ENCODE results near the gene MLF2.

The MLF2 gene, protein sequence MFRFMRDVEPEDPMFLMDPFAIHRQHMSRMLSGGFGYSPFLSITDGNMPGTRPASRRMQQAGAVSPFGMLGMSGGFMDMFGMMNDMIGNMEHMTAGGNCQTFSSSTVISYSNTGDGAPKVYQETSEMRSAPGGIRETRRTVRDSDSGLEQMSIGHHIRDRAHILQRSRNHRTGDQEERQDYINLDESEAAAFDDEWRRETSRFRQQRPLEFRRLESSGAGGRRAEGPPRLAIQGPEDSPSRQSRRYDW

DNA sequence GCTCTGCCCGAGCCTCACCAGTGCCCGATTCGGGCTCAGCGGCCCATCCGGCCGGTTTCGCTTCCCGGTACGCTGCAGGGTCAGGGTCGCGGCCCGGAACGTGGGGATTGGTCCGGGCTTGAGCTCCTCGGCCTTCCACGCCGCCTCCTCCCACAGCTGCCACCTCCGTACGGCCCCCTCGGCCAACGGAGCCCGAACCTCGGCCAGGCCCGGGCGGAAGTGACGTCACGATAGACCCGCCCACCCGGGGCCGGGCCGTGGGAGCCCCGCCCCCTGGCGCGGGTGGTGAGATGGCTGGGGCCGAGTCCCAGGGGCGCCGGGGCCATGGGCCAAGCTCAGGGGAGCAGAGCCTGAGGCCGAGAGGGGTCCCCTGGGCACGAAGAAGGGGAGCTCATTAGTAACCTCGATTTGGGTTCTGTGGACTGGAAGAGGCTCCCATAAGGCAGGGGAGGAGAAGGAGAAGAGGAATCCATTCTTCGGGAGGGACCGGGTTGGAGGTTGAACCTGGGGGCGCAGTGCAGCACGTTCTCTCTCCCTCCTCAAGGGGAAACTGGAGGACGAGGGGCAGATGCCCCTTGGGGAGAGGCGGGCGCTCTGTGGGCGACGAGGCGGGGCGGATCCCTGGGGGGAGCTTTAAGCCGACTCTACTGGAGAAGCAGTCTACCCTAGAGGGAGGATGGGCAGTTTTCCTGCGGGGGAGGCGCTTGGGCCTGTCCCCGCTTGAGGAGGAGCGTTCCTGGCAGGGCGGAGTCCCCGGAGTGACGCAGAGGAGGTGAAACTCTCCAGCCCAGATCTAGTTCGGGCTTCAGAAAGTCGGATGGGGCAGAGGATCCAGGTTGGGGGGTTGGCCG, at the start of gene MLF2:
Gene MLF2, minus strand, starts transcription at position 221 of the 851 bp plus-strand sequence. CDS start 807 bp downstream, outside the sequence.
- Mint-ChIP-seq H3K27me3 (peaks cover 5 to 13% of the 10 kb centered on the region in 2 donors), H3K27ac (peak within 1 kb of the TSS; percentile 100), H3K4me1 (peaks cover 30 to 45% of the 10 kb centered on the region in 2 donors), H3K4me3 (peak within 1 kb of the TSS; percentile 90 to 97), H3K9me3 (no peaks in the 10 kb centered on the region), H3K36me3 (peaks cover 14 to 37% of the 10 kb centered on the region in 2 donors)
- ATAC-seq (replicated peaks) (peak; percentile 87 to 89), DNase-seq (peak; percentile 99)

DNA sequence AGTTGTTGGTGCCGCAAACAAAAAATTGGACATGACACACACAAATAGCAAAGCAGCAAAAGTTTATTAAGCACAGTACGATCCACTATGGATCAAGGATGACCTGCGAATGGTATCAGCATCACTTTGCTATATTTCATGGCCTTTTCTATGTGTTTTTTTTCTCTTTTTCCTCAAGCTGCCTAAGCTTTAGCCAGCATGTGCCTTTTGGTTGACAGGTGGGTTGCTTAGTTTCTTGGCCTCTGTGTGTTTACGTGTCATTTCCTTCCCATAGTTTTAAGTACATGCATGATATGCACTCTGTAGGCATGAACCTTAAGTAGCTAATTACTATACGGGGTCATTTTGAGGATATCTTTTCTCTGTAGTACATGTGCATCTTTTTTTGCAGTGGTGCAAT, 46.2 kb upstream of the MLF2 start:
- H3K4me3 Mint-ChIP-seq = no peak overlapping the region
- H3K36me3 Mint-ChIP-seq = no peaks in the 10 kb centered on the region
- H3K9me3 Mint-ChIP-seq = no peaks in the 10 kb centered on the region
- peaks cover 45 to 58% of the 10 kb centered on the region in 2 donors for H3K27me3 Mint-ChIP-seq
- ATAC-seq (replicated peaks) = no peak
- DNase-seq = no peak
- no peak overlapping the region for H3K27ac Mint-ChIP-seq
- H3K4me1 Mint-ChIP-seq = no peaks in the 10 kb centered on the region

DNA sequence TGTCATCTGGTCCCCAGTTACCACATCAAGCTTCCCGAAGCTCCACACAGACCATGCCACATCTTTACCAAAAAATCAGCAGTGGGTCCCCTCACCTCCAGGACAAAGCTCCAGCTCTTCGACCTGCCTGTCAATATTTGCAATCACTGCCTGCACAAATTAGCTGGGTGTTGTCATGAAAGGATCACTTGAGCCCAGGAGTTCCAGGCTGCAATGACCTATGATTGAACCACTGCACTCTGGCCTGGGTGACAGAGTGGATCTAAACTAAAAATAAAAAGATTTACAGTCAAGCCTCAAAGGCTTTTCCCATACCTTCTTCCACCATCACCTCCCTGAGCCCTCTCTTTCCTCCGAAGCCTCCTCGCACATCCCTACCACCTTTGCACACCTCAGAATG, 43.6 kb upstream of the MLF2 start:
- Mint-ChIP-seq H3K27ac (no peak overlapping the region), H3K36me3 (no peaks in the 10 kb centered on the region), H3K27me3 (peaks cover 49 to 50% of the 10 kb centered on the region in 2 donors), H3K9me3 (no peaks in the 10 kb centered on the region), H3K4me1 (peaks cover 18 to 21% of the 10 kb centered on the region in 2 donors), H3K4me3 (no peak overlapping the region)
- ATAC-seq (replicated peaks) (no peak), DNase-seq (no peak)

DNA sequence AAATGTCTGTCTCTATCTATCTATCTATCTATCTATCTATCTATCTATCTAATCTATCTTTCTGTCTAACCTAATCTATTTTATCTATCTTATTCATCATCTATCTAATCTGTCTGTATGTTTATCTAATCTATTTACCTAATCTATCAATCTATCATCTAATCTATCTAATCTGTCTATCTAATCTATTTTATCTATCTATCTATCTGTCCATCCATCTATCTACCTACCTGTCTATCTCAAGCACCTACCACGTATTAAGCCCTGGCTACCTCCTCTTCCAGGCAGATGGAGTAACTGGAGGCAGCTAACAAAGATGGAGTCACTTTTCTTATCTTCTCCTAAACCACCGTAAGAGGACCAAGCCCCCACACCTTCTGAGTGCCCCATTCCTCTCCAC, 42.1 kb upstream of the MLF2 start:
- Mint-ChIP-seq H3K27me3 (peaks cover 49 to 50% of the 10 kb centered on the region in 2 donors), H3K4me1 (peaks cover 18 to 22% of the 10 kb centered on the region in 2 donors), H3K27ac (no peak overlapping the region), H3K4me3 (no peak overlapping the region), H3K36me3 (no peaks in the 10 kb centered on the region), H3K9me3 (no peaks in the 10 kb centered on the region)
- DNase-seq (no peak), ATAC-seq (replicated peaks) (no peak)

DNA sequence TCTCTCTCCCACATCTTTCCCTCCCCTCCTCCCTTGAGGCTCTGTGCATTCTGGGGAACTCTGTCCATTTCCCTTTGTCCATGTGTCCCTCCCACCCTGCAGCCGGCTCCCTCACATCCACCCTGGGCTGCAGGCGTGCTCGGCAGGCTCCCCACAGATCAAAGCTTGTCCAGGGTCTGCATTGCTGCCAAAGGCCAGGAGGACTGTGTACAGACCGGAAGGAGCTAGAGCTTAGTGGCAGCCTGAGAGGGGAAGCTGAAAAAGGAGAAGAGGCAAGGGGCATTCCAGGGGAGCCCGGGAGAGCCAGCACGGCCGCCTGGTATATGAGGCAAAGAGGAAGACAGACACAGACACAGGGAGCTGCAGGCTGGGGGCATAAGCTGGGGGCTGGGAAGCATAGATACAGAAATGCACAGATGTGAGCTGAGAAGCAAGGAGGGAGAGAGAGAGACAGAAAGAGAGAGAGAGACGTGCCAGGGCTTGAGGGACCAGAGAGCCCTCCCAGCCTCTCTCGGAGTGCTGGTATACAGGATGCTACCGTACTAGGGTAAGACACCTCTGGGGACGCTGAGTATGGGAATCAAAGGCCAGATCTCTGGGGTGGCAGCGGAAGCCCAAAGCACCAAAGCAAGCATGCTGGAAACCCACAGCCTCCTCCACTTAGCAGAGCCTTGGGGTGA, 39.7 kb upstream of the MLF2 start:
- peak; percentile 80 to 92 for ATAC-seq (replicated peaks)
- Mint-ChIP-seq H3K27ac (peak overlapping the region; percentile 84), H3K27me3 (peaks cover 41 to 47% of the 10 kb centered on the region in 2 donors), H3K4me3 (peak overlapping the region; percentile 15 to 70), H3K9me3 (no peaks in the 10 kb centered on the region), H3K4me1 (peaks cover 25 to 29% of the 10 kb centered on the region in 2 donors), H3K36me3 (no peaks in the 10 kb centered on the region)
- peak; percentile 31 for DNase-seq

DNA sequence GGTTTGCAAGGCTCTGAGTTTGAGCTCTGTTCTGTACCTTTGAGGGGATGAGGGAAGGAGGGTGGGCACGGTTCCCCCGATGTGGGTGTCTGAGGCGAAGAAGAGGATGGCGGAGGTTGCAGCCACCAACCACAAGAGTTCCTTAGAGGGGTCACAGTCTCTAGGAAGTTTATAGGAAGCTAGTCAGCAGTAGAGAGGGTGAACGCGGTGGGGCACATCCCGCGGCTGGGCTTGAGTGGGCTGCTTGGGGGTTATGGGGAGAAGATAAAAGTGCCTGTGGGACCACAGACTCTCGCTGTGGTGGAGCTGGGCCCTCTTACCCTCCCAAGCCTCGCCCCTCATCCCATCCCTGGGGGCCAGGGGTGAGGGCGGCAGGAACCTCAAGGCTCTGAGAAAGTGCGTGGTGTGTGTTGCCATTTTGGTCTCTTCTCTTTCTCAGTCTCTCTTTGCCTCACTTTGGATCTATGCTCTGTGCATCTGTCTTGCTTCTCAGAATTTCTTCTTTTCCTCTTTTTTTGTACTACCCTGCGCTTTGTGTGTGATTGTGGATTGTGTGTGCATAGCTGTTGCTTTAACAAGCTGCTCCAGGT, 39.1 kb upstream of the MLF2 start:
- H3K36me3 Mint-ChIP-seq = no peaks in the 10 kb centered on the region
- peaks cover 25 to 29% of the 10 kb centered on the region in 2 donors for H3K4me1 Mint-ChIP-seq
- H3K27me3 Mint-ChIP-seq = peaks cover 35 to 41% of the 10 kb centered on the region in 2 donors
- H3K27ac Mint-ChIP-seq = peak overlapping the region; percentile 84
- H3K9me3 Mint-ChIP-seq = no peaks in the 10 kb centered on the region
- peak overlapping the region; percentile 15 to 70 for H3K4me3 Mint-ChIP-seq
- DNase-seq = no peak
- ATAC-seq (replicated peaks) = peak; percentile 61 to 74

DNA sequence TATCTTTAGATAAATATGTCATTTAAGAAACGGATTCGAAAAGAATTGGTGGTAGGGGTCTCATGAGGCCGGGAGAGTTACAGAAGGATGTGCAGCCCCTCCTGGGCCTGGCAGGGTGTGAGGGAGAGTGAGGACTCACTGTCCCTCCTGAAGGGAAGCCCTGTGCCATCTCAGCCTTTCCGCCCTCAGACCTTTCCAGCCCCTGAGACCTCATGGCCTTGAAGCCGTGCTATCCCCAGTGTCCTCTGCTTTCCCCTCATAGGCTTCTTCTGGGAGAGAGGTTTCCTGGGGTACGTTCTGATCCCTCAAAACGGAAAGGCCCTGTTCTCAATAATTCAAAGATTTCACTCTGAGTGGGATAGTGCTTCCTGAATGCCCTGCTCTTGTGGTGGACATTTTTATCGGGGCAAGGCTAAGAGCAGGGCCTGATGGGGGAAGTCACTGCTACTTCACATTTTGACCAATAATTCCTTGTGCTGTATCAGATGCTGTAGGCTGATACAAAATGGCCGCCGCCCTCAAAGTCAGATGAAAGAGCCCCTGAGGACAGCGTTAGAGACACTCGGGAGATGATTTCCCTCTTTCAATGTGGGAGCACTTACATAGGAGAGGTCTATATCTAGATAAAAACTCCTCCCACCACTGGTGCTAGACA, 37.7 kb upstream of the MLF2 start:
- ATAC-seq (replicated peaks) (no peak), DNase-seq (no peak)
- peaks cover 29 to 34% of the 10 kb centered on the region in 2 donors for H3K4me1 Mint-ChIP-seq
- H3K4me3 Mint-ChIP-seq = no peak overlapping the region
- peaks cover 29 to 36% of the 10 kb centered on the region in 2 donors for H3K27me3 Mint-ChIP-seq
- no peak overlapping the region for H3K27ac Mint-ChIP-seq
- H3K36me3 Mint-ChIP-seq = no peaks in the 10 kb centered on the region
- no peaks in the 10 kb centered on the region for H3K9me3 Mint-ChIP-seq

DNA sequence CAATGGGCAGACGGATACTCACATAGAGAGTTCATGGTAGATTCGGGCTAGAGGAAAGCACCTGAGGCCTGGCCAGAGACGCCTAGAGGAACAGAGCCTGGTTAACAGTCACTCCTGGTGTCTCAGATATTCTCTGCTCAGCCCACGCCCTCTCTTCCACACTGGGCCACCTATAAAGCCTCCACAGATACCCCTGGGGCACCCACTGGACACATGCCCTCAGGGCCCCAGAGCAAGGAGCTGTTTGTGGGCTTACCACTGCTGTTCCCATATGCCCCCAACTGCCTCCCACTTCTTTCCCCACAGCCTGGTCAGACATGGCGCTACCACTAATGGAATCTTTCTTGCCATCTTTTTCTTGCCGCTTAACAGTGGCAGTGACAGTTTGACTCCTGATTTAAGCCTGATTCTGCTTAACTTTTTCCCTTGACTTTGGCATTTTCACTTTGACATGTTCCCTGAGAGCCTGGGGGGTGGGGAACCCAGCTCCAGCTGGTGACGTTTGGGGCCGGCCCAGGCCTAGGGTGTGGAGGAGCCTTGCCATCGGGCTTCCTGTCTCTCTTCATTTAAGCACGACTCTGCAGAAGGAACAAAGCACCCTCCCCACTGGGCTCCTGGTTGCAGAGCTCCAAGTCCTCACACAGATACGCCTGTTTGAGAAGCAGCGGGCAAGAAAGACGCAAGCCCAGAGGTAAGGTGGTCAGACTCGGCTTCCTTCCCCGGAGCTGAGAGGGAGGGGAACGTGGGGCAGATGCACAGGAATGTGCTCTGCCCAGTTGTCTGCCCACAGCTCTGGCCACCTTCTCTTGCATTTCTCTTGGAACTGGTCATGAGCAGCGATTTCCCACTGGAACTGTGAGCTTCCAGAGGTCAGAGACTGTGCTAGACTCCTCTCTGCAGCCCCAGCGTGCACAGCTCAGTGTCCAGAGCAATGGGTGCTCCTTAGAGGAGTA, 36.3 kb upstream of the MLF2 start, which contains the start of gene CD4:
Gene CD4, plus strand, starts transcription at position 557 of the 953 bp plus-strand sequence. CDS start 10,611 bp downstream, outside the sequence.
- DNase-seq = no peak
- Mint-ChIP-seq H3K27me3 (peaks cover 21 to 27% of the 10 kb centered on the region in 2 donors), H3K9me3 (no peaks in the 10 kb centered on the region), H3K4me1 (peaks cover 37 to 40% of the 10 kb centered on the region in 2 donors), H3K4me3 (no peak within 1 kb of the TSS), H3K27ac (no peak within 1 kb of the TSS), H3K36me3 (no peaks in the 10 kb centered on the region)
- ATAC-seq (replicated peaks) = no peak

DNA sequence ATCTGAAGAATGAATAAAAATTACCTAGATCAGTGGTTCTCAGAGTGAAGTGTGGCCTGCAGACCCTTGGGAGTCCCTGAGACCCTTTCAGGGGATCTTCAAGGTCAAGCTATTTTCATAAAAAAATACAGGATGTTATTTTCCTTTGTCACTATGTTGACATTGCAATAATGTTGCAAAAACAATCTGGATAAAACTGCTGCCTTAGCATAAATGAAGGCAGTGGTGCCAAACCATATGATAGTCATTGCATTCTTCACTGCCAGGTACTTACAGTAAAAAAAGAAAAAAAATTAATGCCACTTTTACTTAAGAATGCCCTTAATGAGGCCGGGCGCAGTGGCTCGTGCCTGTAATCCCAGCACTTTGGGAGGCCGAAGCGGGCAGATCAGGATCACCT, 34.4 kb upstream of the MLF2 start:
- Mint-ChIP-seq H3K27ac (no peak overlapping the region), H3K4me3 (no peak overlapping the region), H3K9me3 (no peaks in the 10 kb centered on the region), H3K36me3 (no peaks in the 10 kb centered on the region), H3K4me1 (peaks cover 37 to 38% of the 10 kb centered on the region in 2 donors), H3K27me3 (peaks cover 25 to 40% of the 10 kb centered on the region in 2 donors)
- DNase-seq = no peak
- ATAC-seq (replicated peaks) = no peak

DNA sequence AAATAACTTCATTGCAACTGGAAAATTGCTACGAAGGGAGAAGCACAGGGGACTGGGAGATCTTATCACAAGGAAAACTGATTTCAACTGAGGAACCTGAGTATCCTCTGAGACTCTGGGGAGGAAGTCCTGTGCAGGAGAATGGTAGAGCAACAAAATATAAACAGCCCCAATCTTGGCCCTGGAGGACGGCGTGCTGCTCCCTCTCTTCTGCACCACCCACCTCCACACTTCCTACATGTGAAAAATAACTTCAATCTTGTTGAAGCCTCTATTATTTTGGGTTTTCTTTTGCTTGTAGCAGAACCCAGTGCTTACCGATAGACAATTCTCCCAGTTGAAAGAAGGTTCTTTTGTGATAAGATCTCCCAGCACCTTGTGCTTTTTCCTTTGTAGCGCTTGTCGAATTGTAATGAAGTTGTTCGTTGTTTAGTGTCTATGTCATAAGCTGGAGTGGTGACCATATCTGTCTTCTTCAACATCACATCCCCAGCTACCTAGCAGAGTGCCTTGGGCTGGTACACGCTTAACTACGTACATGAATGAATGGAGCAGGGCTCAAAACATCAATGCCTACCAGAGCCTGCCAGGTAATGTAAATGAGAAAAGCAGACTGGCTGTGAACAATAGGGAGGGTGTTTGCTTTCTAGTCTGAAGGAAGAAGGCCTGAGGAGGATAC, 33.6 kb upstream of the MLF2 start:
- Mint-ChIP-seq H3K4me1 (peaks cover 29 to 30% of the 10 kb centered on the region in 2 donors), H3K9me3 (no peaks in the 10 kb centered on the region), H3K27ac (no peak overlapping the region), H3K4me3 (no peak overlapping the region), H3K27me3 (peaks cover 21 to 40% of the 10 kb centered on the region in 2 donors), H3K36me3 (no peaks in the 10 kb centered on the region)
- no peak for ATAC-seq (replicated peaks)
- no peak for DNase-seq

DNA sequence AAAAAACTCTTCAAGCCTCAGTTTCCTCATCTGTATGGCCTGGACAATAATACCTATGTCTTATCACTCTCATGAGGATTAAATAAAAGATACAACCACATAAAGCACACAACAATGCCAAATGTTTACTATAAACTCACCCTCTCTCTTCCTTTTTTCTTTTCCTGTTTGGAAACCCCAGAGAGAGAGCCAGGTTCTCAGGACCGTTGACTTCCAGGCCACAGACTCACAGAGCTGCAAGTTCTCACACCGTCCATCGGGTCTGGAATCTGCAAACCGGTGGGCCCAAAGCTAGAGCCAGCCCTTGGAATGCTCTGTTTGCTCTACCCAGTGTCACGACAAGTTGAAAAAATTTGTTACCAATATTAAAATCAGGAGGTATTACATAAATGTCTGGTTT, 31.8 kb upstream of the MLF2 start:
- no peaks in the 10 kb centered on the region for H3K36me3 Mint-ChIP-seq
- DNase-seq (no peak), ATAC-seq (replicated peaks) (no peak)
- H3K4me1 Mint-ChIP-seq = peaks cover 37 to 43% of the 10 kb centered on the region in 2 donors
- H3K27me3 Mint-ChIP-seq = peaks cover 19 to 37% of the 10 kb centered on the region in 2 donors
- H3K4me3 Mint-ChIP-seq = no peak overlapping the region
- no peaks in the 10 kb centered on the region for H3K9me3 Mint-ChIP-seq
- H3K27ac Mint-ChIP-seq = no peak overlapping the region

DNA sequence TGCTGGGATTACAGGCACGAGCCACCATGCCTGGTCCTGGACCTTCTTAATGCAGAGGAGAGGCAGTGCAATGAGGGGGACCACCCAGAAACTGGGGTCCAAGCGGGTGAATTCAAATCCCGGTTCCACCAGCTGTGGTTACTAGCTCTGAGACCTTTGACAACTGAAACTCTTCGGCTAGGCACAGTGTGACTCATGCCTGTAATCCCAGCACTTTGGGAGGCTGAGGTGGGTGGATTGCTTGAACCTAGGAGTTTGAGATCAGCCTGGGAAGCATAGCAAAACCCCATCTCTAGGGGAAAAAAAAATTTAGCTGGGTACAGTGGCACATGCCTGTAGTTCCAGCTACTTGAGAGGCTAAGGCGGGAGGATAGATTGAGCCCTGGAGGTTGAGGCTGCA, 31.4 kb upstream of the MLF2 start:
- no peak overlapping the region for H3K27ac Mint-ChIP-seq
- H3K9me3 Mint-ChIP-seq = no peaks in the 10 kb centered on the region
- DNase-seq (no peak), ATAC-seq (replicated peaks) (no peak)
- H3K27me3 Mint-ChIP-seq = peaks cover 17 to 33% of the 10 kb centered on the region in 2 donors
- no peaks in the 10 kb centered on the region for H3K36me3 Mint-ChIP-seq
- H3K4me3 Mint-ChIP-seq = no peak overlapping the region
- peaks cover 38 to 44% of the 10 kb centered on the region in 2 donors for H3K4me1 Mint-ChIP-seq

Measured in stimulated activated naive B cell treated with anti-CD40 and anti-IgM and Interleukin-4, amounts not matched to agents 10 μg/mL and 1 μg/mL and 100 μg/mL, for 72 hours (primary cell).